Endometrium (tissue), 2 donors: ENCODE results near the gene UGT8.
"Not testable (repeated sequence)": the region's sequence is repeated elsewhere in the genome, so short reads cannot be mapped to it uniquely, and the experiment has no call there.

ENCODE experiments used
- FAIRE-seq: peaks from 2 replicates; lab custom pipeline; 2012; peaks lifted over from hg19 to GRCh38; lab: Jason Lieb, UNC
- donor health status: control.
- donor health status: control.

Gene UGT8

GRCh38 chr4:114606245-114606644, 7.6 kb downstream of the UGT8 start:
- no peak for FAIRE-seq

GRCh38 chr4:114607056-114607455, 8.4 kb downstream of the UGT8 start:
- FAIRE-seq, result no peak

- FAIRE-seq, result no peak
These were observed 15.0 kb downstream of the UGT8 start for GRCh38 chr4:114613560-114613959.

- no peak for FAIRE-seq
These were observed 16.8 kb downstream of the UGT8 start for GRCh38 chr4:114615435-114615834.

- FAIRE-seq, result not testable (repeated sequence)
These were observed 17.4 kb downstream of the UGT8 start for GRCh38 chr4:114616036-114616435.

GRCh38 chr4:114626196-114626595, 27.6 kb downstream of the UGT8 start:
- FAIRE-seq, result no peak

GRCh38 chr4:114636192-114636935, 37.8 kb downstream of the UGT8 start:
- no peak for FAIRE-seq

GRCh38 chr4:114642173-114642780, 43.7 kb downstream of the UGT8 start:
- FAIRE-seq, result no peak

- no peak for FAIRE-seq
These were observed 51.3 kb downstream of the UGT8 start for GRCh38 chr4:114649908-114650307.

- no peak for FAIRE-seq
These were observed 55.1 kb downstream of the UGT8 start for GRCh38 chr4:114653675-114654074.

GRCh38 chr4:114654592-114654991, 56.0 kb downstream of the UGT8 start:
- FAIRE-seq, result no peak

- no peak for FAIRE-seq
These were observed 59.6 kb downstream of the UGT8 start for GRCh38 chr4:114658179-114658578.

GRCh38 chr4:114658776-114659175, 60.2 kb downstream of the UGT8 start:
- FAIRE-seq, result no peak

- FAIRE-seq, result no peak
These were observed 60.9 kb downstream of the UGT8 start for GRCh38 chr4:114659386-114660008.

GRCh38 chr4:114663083-114663482, 64.5 kb downstream of the UGT8 start:
- FAIRE-seq, result no peak

GRCh38 chr4:114668577-114668976, 70.0 kb downstream of the UGT8 start:
- FAIRE-seq, result no peak

- FAIRE-seq, result not testable (repeated sequence)
These were observed 72.1 kb downstream of the UGT8 start for GRCh38 chr4:114670733-114671132.

GRCh38 chr4:114673306-114673705, 74.7 kb downstream of the UGT8 start:
- no peak for FAIRE-seq

- FAIRE-seq, result no peak
These were observed 75.5 kb downstream of the UGT8 start for GRCh38 chr4:114674080-114674479.

- no peak for FAIRE-seq
These were observed 78.9 kb downstream of the UGT8 start for GRCh38 chr4:114677346-114677979.

- FAIRE-seq, result no peak
These were observed 85.9 kb downstream of the UGT8 start for GRCh38 chr4:114684462-114684861.

GRCh38 chr4:114688059-114688458, 89.5 kb downstream of the UGT8 start:
- FAIRE-seq, result no peak

GRCh38 chr4:114690571-114690970, 92.0 kb downstream of the UGT8 start:
- FAIRE-seq, result no peak
